ENCODE measurements around the gene BBLN.

GRCh38 chr9:128142061-128142460, 18.0 kb upstream of the BBLN start:
- TF ChIP-seq POLR2A (IDR thresholded peaks at IDR 0.05) = no peak
- TF ChIP-seq, protein P1, sequence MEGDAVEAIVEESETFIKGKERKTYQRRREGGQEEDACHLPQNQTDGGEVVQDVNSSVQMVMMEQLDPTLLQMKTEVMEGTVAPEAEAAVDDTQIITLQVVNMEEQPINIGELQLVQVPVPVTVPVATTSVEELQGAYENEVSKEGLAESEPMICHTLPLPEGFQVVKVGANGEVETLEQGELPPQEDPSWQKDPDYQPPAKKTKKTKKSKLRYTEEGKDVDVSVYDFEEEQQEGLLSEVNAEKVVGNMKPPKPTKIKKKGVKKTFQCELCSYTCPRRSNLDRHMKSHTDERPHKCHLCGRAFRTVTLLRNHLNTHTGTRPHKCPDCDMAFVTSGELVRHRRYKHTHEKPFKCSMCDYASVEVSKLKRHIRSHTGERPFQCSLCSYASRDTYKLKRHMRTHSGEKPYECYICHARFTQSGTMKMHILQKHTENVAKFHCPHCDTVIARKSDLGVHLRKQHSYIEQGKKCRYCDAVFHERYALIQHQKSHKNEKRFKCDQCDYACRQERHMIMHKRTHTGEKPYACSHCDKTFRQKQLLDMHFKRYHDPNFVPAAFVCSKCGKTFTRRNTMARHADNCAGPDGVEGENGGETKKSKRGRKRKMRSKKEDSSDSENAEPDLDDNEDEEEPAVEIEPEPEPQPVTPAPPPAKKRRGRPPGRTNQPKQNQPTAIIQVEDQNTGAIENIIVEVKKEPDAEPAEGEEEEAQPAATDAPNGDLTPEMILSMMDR (IDR thresholded peaks at IDR 0.05) = no peak
